ENCODE results near the gene FYCO1. TPM values are rescaled to one million over a fixed set of nuclear protein-coding genes. Genes with fewer than 3 reads are reported as not detected.
"Not testable (repeated sequence)": the region's sequence is repeated elsewhere in the genome, so short reads cannot be mapped to it uniquely, and the experiment has no call there.

The FYCO1 gene
- total and polyA plus RNA-seq, 7 donors, result 8.4 to 115 (median 72.1) TPM

- no peaks in the 10 kb centered on the region for H3K36me3 ChIP-seq
- H3K4me3 ChIP-seq, result no peak overlapping the region
- no peak for TF ChIP-seq POLR2A (IDR thresholded peaks at IDR 0.05)
- no peak for TF ChIP-seq POLR2AphosphoS5 (IDR thresholded peaks at IDR 0.05)
- no peak for TF ChIP-seq EP300 (IDR thresholded peaks at IDR 0.05)
- no peak for TF ChIP-seq CTCF (IDR thresholded peaks at IDR 0.05)
- H3K4me1 ChIP-seq, result peaks cover 0 to 17% (median 12%) of the 10 kb centered on the region in 4 donors
- DNase-seq, result no peak
- no peaks in the 10 kb centered on the region for H3K9me3 ChIP-seq
- no peaks in the 10 kb centered on the region for H3K27me3 ChIP-seq
- intact Hi-C loops (cut with DNase I), result no loop called here
- no peak overlapping the region for H3K27ac ChIP-seq
- WGBS, 2 donors, result 92 to 97% methylated on average over 2 of the region's 2 CpGs
Observed at GRCh38 chr3:46010519-46011113, 15.0 kb upstream of the FYCO1 start.

GRCh38 chr3:46008058-46008457 is 12.4 kb upstream of the FYCO1 start:
- H3K9me3 ChIP-seq, result no peaks in the 10 kb centered on the region
- H3K36me3 ChIP-seq, result no peaks in the 10 kb centered on the region
- no peak overlapping the region for H3K27ac ChIP-seq
- peaks cover 0 to 17% (median 12%) of the 10 kb centered on the region in 4 donors for H3K4me1 ChIP-seq
- no peak for DNase-seq
- 71 to 87% methylated on average over 6 of the region's 6 CpGs for WGBS, 2 donors
- no peaks in the 10 kb centered on the region for H3K27me3 ChIP-seq
- intact Hi-C loops (cut with DNase I), result no loop called here
- no peak overlapping the region for H3K4me3 ChIP-seq
- TF ChIP-seq POLR2AphosphoS5 (IDR thresholded peaks at IDR 0.05) (no peak), CTCF (IDR thresholded peaks at IDR 0.05) (no peak), POLR2A (IDR thresholded peaks at IDR 0.05) (no peak), EP300 (IDR thresholded peaks at IDR 0.05) (no peak)

DNA sequence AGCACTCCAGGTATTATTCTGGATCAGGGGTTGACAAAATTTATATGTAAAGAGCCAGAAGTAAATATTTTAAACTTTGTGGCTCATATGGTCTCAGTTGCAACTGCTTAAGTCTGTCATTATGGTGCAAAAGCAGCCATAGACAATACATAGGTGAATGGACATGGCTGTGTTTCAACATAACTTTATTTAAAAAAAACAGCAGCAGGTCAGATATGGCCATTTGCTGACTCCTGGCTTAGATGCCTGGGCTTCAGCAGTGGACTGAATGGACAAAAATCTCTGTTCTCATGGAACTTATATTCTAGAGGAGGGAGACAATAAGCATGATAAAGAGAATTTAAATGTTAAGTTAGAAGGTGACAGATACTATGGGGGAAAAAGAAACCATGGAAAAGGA is 11.7 kb upstream of the FYCO1 start:
- peaks cover 0 to 17% (median 12%) of the 10 kb centered on the region in 4 donors for H3K4me1 ChIP-seq
- H3K27ac ChIP-seq, result peak overlapping the region; percentile 24 to 64 (median 52)
- intact Hi-C loops (cut with DNase I), result no loop called here
- no peak overlapping the region for H3K4me3 ChIP-seq
- H3K9me3 ChIP-seq, result no peaks in the 10 kb centered on the region
- H3K27me3 ChIP-seq, result no peaks in the 10 kb centered on the region
- no peak for TF ChIP-seq EP300 (IDR thresholded peaks at IDR 0.05)
- no peak for TF ChIP-seq POLR2AphosphoS5 (IDR thresholded peaks at IDR 0.05)
- TF ChIP-seq CTCF (IDR thresholded peaks at IDR 0.05), result no peak
- no peak for TF ChIP-seq POLR2A (IDR thresholded peaks at IDR 0.05)
- H3K36me3 ChIP-seq, result no peaks in the 10 kb centered on the region
- no peak for DNase-seq

GRCh38 chr3:46006238-46007032 is 10.8 kb upstream of the FYCO1 start:
- Histone ChIP-seq H3K27ac (peak overlapping the region; percentile 24 to 64 (median 52)), H3K9me3 (no peaks in the 10 kb centered on the region), H3K36me3 (no peaks in the 10 kb centered on the region), H3K27me3 (no peaks in the 10 kb centered on the region), H3K4me1 (peaks cover 0 to 17% (median 12%) of the 10 kb centered on the region in 4 donors), H3K4me3 (no peak overlapping the region)
- TF ChIP-seq EP300 (IDR thresholded peaks at IDR 0.05), result no peak
- TF ChIP-seq POLR2AphosphoS5 (IDR thresholded peaks at IDR 0.05), result peak in 3 of 4 donors; percentile 14 to 66 (median 58)
- TF ChIP-seq POLR2A (IDR thresholded peaks at IDR 0.05), result no peak
- no peak for TF ChIP-seq CTCF (IDR thresholded peaks at IDR 0.05)
- 74 to 82% methylated on average over 5 of the region's 5 CpGs for WGBS, 2 donors
- intact Hi-C loops (cut with DNase I), result no loop called here
- no peak for DNase-seq

DNA sequence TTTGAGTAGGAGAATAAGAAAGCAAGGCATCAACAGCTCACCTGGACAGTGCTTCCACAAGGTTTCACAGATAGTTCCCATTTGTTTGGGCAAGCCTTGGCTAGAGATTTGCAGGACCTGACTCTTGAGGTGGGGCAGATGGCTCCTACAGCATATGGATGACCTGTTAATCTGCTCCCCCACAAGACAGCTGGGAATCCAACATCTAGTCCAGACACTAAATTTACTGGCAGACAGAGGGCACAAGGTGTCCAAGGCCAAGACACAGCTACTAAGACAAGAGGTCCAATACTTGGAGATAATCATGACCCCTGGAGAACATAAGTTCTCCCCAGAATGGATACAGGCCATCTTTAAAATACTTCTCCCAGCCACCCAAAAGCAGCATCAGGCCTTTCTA is 8.1 kb upstream of the FYCO1 start:
- H3K27ac ChIP-seq; H3K9me3 ChIP-seq; intact Hi-C loops (cut with DNase I); H3K27me3 ChIP-seq; DNase-seq; H3K4me3 ChIP-seq; H3K36me3 ChIP-seq: not testable (repeated sequence)
- H3K4me1 ChIP-seq, result peaks cover 0 to 17% (median 12%) of the 10 kb centered on the region in 4 donors
